Nephron progenitor cell (in vitro differentiated cells): ENCODE data around the gene ANXA3.
"Not testable (repeated sequence)": the region's sequence is repeated elsewhere in the genome, so short reads cannot be mapped to it uniquely, and the experiment has no call there.

Experiments used
- DNase-seq: peaks from one replicate; pipeline ENCODE4 v3.0.0; 2021
- H3K27ac Mint-ChIP-seq: 2 replicates; pipeline ENCODE4 v1.8.0; 2021; ENCODE audit warnings: mild to moderate bottlenecking, moderate library complexity, mixed read lengths
- H3K27me3 Mint-ChIP-seq: 2 replicates; pipeline ENCODE4 v1.8.0; 2021; ENCODE audit warnings: mild to moderate bottlenecking, low read depth, mixed read lengths; ENCODE audit not compliant: poor library complexity
- H3K36me3 Mint-ChIP-seq: 2 replicates; pipeline ENCODE4 v1.8.0; 2021; ENCODE audit warnings: low read depth, mixed read lengths
- H3K4me1 Mint-ChIP-seq: 2 replicates; pipeline ENCODE4 v1.8.0; 2021; ENCODE audit warnings: mixed read lengths
- H3K4me3 Mint-ChIP-seq: 2 replicates; pipeline ENCODE4 v1.8.0; 2021; ENCODE audit warnings: mild to moderate bottlenecking, moderate library complexity, mixed read lengths
- H3K9me3 Mint-ChIP-seq: 2 replicates; pipeline ENCODE4 v1.8.0; 2021; ENCODE audit warnings: mild to moderate bottlenecking, moderate library complexity, mixed read lengths
- TF ChIP-seq, protein P1 (sequence below): fragments of 200-600 bp; sonication (generic); IDR thresholded peaks from 2 replicates; pipeline ENCODE4 v1.5.0; 2021; ENCODE audit warnings: antibody characterized with exemption

ANXA3 gene, protein sequence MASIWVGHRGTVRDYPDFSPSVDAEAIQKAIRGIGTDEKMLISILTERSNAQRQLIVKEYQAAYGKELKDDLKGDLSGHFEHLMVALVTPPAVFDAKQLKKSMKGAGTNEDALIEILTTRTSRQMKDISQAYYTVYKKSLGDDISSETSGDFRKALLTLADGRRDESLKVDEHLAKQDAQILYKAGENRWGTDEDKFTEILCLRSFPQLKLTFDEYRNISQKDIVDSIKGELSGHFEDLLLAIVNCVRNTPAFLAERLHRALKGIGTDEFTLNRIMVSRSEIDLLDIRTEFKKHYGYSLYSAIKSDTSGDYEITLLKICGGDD

DNA sequence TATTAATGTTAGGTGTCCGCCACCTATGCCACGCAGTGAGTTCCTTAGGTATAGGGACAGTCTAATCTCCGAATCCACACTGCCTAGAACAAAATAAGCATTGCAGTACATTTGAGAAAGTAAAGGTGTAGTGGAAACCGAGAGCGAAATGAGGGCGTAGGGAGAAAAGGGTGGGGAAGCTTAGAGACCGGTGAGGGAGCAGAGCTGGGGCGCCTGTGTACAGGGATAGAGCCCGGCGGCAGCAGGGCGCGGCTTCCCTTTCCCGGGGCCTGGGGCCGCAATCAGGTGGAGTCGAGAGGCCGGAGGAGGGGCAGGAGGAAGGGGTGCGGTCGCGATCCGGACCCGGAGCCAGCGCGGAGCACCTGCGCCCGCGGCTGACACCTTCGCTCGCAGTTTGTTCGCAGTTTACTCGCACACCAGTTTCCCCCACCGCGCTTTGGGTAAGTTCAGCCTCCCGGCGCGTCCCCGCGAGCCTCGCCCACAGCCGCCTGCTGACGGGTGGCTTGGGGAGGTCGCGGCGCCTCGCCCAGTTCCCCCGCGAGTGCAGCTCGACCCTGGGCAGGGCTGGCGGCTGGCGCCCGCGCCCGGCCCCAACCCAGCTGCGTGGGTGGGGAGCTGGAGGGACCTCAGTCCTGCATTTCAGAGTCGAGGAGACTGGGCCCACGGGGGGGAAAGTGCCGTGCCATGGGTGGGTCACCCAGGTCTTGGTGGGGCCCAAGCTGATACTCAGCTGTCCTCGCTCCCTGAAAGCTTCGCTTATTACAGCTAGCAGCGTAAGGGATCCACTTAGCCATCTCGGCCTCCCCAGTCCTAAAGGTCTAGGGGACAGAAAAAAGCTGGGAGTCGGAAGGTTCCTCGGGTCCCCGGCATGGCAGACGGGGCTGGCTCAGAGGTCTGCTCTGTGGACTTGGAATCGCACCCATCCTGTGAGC, at the start of gene ANXA3:
TSS of gene ANXA3 (plus strand) at position 351 of the 932 bp plus-strand sequence. CDS start 2,704 bp downstream, outside the sequence.
- H3K4me1 Mint-ChIP-seq: peaks cover 10% of the 10 kb centered on the region
- peak; percentile 57 for DNase-seq
- H3K4me3 Mint-ChIP-seq: peak within 1 kb of the TSS; percentile 91
- H3K27me3 Mint-ChIP-seq: peaks cover 39% of the 10 kb centered on the region
- H3K36me3 Mint-ChIP-seq: no peaks in the 10 kb centered on the region
- H3K9me3 Mint-ChIP-seq: peaks cover 4% of the 10 kb centered on the region
- TF ChIP-seq, protein P1, sequence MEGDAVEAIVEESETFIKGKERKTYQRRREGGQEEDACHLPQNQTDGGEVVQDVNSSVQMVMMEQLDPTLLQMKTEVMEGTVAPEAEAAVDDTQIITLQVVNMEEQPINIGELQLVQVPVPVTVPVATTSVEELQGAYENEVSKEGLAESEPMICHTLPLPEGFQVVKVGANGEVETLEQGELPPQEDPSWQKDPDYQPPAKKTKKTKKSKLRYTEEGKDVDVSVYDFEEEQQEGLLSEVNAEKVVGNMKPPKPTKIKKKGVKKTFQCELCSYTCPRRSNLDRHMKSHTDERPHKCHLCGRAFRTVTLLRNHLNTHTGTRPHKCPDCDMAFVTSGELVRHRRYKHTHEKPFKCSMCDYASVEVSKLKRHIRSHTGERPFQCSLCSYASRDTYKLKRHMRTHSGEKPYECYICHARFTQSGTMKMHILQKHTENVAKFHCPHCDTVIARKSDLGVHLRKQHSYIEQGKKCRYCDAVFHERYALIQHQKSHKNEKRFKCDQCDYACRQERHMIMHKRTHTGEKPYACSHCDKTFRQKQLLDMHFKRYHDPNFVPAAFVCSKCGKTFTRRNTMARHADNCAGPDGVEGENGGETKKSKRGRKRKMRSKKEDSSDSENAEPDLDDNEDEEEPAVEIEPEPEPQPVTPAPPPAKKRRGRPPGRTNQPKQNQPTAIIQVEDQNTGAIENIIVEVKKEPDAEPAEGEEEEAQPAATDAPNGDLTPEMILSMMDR: no peak
- no peak within 1 kb of the TSS for H3K27ac Mint-ChIP-seq

DNA sequence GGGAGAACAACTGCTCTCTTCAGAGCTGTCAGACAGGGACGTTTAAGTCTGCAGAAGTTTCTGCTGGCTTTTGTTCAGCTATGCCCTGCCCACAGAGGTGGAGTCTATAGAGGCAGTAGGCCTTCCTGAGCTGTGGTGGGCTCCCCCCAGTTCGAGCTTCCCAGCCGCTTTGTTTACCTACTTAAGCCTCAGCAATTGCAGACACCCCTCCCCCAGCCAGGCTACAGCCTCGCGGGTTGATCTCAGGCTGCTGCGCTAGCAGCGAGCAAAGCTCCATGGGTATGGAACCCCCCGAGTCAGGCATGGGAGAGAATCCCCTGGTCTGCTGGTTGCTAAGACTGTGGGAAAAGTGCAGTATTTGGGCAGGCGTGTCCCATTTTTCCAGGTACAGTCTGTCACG, 45.3 kb upstream of the ANXA3 start:
- H3K27ac Mint-ChIP-seq, DNase-seq, H3K4me3 Mint-ChIP-seq, H3K4me1 Mint-ChIP-seq, H3K27me3 Mint-ChIP-seq: not testable (repeated sequence)
- Mint-ChIP-seq H3K9me3 (peaks cover 26% of the 10 kb centered on the region), H3K36me3 (peaks cover 54% of the 10 kb centered on the region)

- peaks cover 7% of the 10 kb centered on the region for H3K9me3 Mint-ChIP-seq
- H3K36me3 Mint-ChIP-seq: peaks cover 26% of the 10 kb centered on the region
- H3K4me3 Mint-ChIP-seq: no peak overlapping the region
- no peaks in the 10 kb centered on the region for H3K27me3 Mint-ChIP-seq
- no peak overlapping the region for H3K27ac Mint-ChIP-seq
- no peak for DNase-seq
- H3K4me1 Mint-ChIP-seq: no peaks in the 10 kb centered on the region
- TF ChIP-seq, protein P1: no peak
Measured at GRCh38 chr4:78509043-78509442, 42.5 kb upstream of the ANXA3 start.

- Mint-ChIP-seq H3K9me3 (peaks cover 7% of the 10 kb centered on the region), H3K4me3 (no peak overlapping the region), H3K4me1 (no peaks in the 10 kb centered on the region), H3K27me3 (no peaks in the 10 kb centered on the region), H3K27ac (no peak overlapping the region), H3K36me3 (peaks cover 19% of the 10 kb centered on the region)
- TF ChIP-seq, protein P1: no peak
- DNase-seq: no peak
Measured at GRCh38 chr4:78510108-78510507, 41.5 kb upstream of the ANXA3 start.

DNA sequence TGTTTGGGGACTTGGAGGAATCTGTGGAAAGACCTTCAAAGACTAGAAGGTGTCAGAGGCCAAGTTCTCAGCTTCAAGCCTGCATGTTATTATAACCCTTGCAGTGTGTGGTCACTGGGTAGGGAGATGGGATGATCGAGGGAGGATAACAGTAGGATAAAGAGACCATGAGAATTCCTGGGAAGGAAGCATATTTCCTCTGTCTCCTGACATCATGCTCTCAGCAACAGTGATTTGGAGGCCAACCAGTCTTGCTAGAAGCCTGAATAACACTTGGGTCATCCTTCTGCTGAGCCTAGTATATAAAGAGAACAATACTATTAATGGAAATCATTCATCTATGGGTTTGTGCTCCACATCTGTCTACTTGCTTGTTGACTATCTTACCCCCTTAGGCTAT, 40.9 kb upstream of the ANXA3 start:
- Mint-ChIP-seq H3K27ac (no peak overlapping the region), H3K27me3 (no peaks in the 10 kb centered on the region), H3K9me3 (peaks cover 2% of the 10 kb centered on the region), H3K4me1 (no peaks in the 10 kb centered on the region), H3K4me3 (no peak overlapping the region), H3K36me3 (peaks cover 16% of the 10 kb centered on the region)
- DNase-seq: no peak
- TF ChIP-seq, protein P1: no peak

- H3K4me3 Mint-ChIP-seq: no peak overlapping the region
Measured at GRCh38 chr4:78512357-78512920, 39.1 kb upstream of the ANXA3 start.

More at GRCh38 chr4:78512357-78512920, 39.1 kb upstream of the ANXA3 start:
- H3K27me3 Mint-ChIP-seq: no peaks in the 10 kb centered on the region
- no peaks in the 10 kb centered on the region for H3K4me1 Mint-ChIP-seq
- no peak for DNase-seq
- TF ChIP-seq, protein P1: no peak
- H3K27ac Mint-ChIP-seq: no peak overlapping the region
- peaks cover 9% of the 10 kb centered on the region for H3K36me3 Mint-ChIP-seq
- H3K9me3 Mint-ChIP-seq: no peaks in the 10 kb centered on the region
